Measurements from ENCODE around the gene GTPBP3. TPM values are rescaled to one million over a fixed set of nuclear protein-coding genes. Genes with fewer than 3 reads are reported as not detected.

Gene GTPBP3
- total RNA-seq, 1 donor from 2014 or later = 66.5 TPM

DNA sequence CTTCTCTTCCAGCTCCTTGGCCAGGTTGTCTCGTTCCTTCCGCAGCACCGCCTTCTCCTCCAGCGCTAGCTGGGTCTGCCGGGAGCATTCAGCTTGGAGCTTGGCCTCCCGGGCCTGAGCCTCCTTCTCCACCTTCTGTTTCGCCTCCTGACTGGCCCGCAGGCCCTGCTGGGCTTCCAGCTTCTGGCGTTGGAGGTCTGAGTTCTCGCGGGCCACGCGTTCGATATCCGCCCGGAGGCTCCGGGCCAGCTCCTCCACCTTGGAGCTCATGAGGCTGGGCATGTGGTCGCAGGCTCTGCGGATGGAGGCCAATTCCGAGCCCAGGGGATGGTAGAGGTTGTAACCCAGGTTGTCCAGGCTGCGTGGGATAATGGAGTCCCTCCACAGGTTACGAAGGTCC lies 28.0 kb downstream of the GTPBP3 start:
- intact Hi-C loops (cut with micrococcal nuclease) = no loop called here
- peaks cover 8% of the 10 kb centered on the region for H3K27me3 Mint-ChIP-seq (ENCODE audit: low read depth)
- no peaks in the 10 kb centered on the region for H3K4me1 Mint-ChIP-seq (ENCODE audit: low read depth)
- no peak for DNase-seq (ENCODE audit: low spot score)
- no peak overlapping the region for H3K4me3 Mint-ChIP-seq (ENCODE audit: low read depth)
- H3K36me3 Mint-ChIP-seq (ENCODE audit: low read depth) = no peaks in the 10 kb centered on the region
- no peaks in the 10 kb centered on the region for H3K9me3 Mint-ChIP-seq
- H3K27ac Mint-ChIP-seq = no peak overlapping the region

DNA sequence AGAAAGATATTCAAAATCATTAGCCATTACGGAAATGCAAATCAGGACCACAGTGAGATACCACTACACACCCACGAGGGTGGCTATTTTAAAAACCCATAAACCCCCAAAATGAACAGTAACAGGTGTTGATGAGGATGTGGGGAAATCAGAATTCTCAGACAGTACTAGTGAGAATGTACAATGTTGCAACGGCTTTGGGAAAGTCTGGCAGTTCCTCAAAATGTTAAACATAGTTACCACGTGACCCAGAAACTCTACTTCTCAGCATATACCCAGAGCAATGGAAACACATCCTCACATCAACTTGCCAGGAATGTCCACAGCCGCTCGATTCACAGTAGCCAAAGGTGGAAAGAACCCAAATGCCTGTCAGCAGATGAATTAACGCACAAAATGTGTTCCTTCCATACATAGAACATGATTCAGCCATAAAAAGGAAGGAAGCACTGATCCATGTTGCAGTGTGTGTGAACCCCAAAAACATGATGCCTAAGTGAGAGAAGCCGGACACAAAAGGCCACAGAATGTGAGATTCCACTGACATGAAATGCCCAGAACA lies 32.8 kb downstream of the GTPBP3 start:
- Mint-ChIP-seq H3K27ac (no peak overlapping the region), H3K4me1 (ENCODE audit: low read depth) (no peaks in the 10 kb centered on the region), H3K36me3 (ENCODE audit: low read depth) (no peaks in the 10 kb centered on the region), H3K27me3 (ENCODE audit: low read depth) (peaks cover 5% of the 10 kb centered on the region), H3K9me3 (no peaks in the 10 kb centered on the region), H3K4me3 (ENCODE audit: low read depth) (no peak overlapping the region)
- no peak for DNase-seq (ENCODE audit: low spot score)
- intact Hi-C loops (cut with micrococcal nuclease) = no loop called here

DNA sequence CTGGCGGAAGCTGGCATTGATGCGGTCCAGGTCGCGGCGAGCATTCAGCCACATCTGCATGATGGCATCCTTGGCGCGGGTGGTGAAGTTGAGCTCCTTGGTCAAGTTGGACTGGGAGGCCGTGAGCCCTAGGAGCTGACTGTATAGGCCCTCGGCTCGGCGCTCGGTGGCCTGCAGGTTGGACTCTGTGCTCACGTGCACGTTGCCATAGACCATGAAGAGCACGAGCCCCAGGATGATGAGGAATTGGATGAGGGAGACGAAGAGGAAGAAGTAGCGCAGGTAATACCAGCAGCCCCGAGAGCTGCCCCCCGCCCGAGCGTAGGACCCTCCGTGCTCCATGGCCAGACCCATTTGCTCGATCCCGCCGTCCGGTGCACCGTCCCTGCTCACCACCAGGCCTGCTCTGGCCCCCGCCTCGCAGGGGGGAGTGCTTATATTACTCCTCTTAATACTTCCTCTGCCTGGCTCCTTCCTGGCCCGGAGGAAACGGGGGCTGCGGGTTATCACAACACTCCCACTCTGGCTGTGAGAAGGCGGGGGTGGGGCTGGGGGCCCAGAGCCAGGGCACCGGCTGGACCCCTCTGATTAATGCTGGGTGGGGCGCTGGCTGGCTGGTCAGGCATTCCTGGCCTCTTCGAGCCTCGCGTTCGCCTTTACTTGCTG lies 39.7 kb downstream of the GTPBP3 start, which contains the start of gene PLVAP:
Gene PLVAP, minus strand, starts transcription at position 408 of the 666 bp plus-strand sequence. Its CDS starts 54 bp downstream, at position 354.
- intact Hi-C loops (cut with micrococcal nuclease) = no loop called here
- no peak within 1 kb of the TSS for H3K27ac Mint-ChIP-seq
- H3K4me3 Mint-ChIP-seq (ENCODE audit: low read depth) = no peak within 1 kb of the TSS
- H3K4me1 Mint-ChIP-seq (ENCODE audit: low read depth) = no peaks in the 10 kb centered on the region
- H3K9me3 Mint-ChIP-seq = peaks cover 4% of the 10 kb centered on the region
- DNase-seq (ENCODE audit: low spot score) = no peak
- peaks cover 4% of the 10 kb centered on the region for H3K36me3 Mint-ChIP-seq (ENCODE audit: low read depth)
- peaks cover 5% of the 10 kb centered on the region for H3K27me3 Mint-ChIP-seq (ENCODE audit: low read depth)

DNA sequence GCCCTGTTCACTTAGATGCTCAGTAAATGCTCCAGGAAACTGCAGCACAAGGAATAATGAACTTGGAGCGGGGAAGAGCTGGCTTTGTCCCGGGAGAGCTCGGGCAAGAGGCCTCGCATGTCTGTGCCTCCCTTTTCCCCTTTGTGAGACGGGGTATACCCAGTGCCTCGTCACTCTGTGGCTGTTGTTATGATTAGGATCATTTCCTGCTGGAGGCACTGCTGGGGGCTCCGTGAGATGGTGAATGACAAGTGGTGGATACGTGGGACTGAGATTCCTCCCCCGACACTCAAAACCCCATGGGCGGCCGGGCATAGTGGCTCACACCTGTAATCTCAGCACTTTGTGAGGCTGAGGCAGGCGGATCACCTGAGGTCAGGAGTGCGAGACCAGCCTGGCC lies 40.9 kb downstream of the GTPBP3 start:
- intact Hi-C loops (cut with micrococcal nuclease) = no loop called here
- peaks cover 5% of the 10 kb centered on the region for H3K27me3 Mint-ChIP-seq (ENCODE audit: low read depth)
- peaks cover 4% of the 10 kb centered on the region for H3K36me3 Mint-ChIP-seq (ENCODE audit: low read depth)
- no peak for DNase-seq (ENCODE audit: low spot score)
- no peak overlapping the region for H3K27ac Mint-ChIP-seq
- peaks cover 4% of the 10 kb centered on the region for H3K4me1 Mint-ChIP-seq (ENCODE audit: low read depth)
- H3K9me3 Mint-ChIP-seq = peaks cover 4% of the 10 kb centered on the region
- H3K4me3 Mint-ChIP-seq (ENCODE audit: low read depth) = no peak overlapping the region

DNA sequence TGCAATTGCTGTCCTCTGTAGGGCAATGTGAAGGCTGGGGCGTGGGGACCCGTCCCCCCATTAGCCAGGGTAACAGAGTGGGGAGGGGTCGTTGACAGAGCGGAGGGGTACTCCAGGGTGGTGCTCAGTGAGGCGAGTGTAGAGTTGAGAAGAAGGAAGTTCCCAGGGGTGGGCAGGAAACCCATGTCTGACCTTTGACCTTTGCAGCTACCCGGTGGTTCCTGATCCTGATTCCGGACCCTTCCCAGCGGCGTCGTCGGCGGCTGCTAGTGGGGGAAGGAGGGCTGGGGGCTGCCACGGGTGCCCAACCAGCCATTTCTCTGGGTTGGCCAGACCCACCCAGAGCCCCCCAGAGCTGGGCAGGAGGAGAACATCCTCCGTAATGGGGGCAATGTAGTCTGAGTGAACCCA lies 41.9 kb downstream of the GTPBP3 start:
- Mint-ChIP-seq H3K27me3 (ENCODE audit: low read depth) (peaks cover 5% of the 10 kb centered on the region), H3K4me3 (ENCODE audit: low read depth) (no peak overlapping the region), H3K4me1 (ENCODE audit: low read depth) (peaks cover 4% of the 10 kb centered on the region), H3K36me3 (ENCODE audit: low read depth) (peaks cover 4% of the 10 kb centered on the region), H3K9me3 (peaks cover 4% of the 10 kb centered on the region), H3K27ac (no peak overlapping the region)
- DNase-seq (ENCODE audit: low spot score) = no peak
- intact Hi-C loops (cut with micrococcal nuclease) = no loop called here

DNA sequence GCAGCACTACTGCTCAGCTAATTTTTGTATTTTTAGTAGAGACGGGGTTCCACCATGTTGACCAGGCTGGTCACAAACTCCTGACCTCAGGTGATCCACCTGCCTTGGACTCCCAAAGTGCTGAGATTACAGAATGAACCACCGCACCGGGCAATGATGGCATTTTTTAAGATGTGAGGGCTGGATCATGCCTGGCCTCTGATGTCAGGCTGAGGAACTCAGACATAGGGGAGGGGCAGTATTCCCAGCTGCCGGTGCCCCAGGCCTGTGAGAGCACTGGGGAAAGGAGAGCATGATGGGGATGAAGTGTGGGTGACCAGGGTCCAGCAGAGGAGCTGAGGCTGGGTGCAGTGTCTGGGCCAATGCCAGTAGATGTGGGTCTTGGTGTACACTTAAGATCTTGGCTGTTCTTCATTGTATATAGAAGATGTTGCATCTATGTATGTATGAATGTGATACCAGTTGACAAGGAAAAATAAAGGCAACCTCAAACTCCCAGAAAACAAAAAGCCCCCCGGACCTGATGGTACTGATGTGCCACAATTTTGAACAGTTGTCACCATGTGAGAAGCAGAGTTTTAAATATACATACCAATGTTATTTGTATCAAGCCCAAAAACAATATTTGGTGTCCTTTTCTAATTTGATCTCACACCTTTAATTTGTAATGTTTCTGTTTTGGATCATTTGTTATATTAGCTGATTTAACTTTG lies 43.2 kb downstream of the GTPBP3 start:
- H3K36me3 Mint-ChIP-seq (ENCODE audit: low read depth) = peaks cover 4% of the 10 kb centered on the region
- peaks cover 4% of the 10 kb centered on the region for H3K9me3 Mint-ChIP-seq
- H3K27ac Mint-ChIP-seq = no peak overlapping the region
- peaks cover 5% of the 10 kb centered on the region for H3K27me3 Mint-ChIP-seq (ENCODE audit: low read depth)
- H3K4me3 Mint-ChIP-seq (ENCODE audit: low read depth) = no peak overlapping the region
- DNase-seq (ENCODE audit: low spot score) = no peak
- peaks cover 4% of the 10 kb centered on the region for H3K4me1 Mint-ChIP-seq (ENCODE audit: low read depth)
- intact Hi-C loops (cut with micrococcal nuclease) = no loop called here

DNA sequence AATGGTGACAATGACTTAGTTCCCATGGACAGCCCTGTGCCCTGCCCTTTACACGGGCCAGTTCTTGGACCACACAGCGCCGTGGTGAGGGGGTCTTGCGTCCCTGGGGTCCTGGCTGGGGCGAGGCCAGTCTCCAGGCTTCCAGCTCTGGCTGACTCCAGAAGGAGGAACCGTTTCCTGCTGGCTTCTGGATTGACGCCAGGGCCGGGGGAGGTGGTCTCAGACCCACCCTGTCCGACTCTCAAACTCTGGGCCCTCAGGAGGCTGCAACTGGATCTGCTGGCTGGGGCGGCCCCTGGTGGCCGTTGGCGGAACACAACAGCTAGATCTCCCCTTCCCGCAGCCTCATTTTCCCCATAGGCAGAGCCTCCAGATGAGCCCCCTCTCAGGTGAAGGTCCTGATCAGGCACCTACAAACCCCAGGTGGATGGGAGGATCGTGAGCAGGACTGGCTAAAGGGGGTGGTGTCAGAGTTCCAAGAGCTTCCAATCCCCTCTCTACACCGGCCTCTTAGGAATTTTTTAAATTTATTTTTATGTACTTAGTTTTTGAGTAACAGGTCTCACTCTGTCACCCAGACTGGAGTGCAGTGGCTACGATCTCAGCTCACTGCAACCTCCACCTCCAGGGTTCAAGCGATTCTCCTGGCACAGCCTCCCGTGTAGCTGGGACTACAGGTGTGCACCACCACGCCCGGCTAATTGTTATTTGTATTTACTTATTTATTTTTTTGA lies 48.7 kb downstream of the GTPBP3 start:
- peak; percentile 49 for DNase-seq (ENCODE audit: low spot score)
- intact Hi-C loops (cut with micrococcal nuclease) = loop anchor here (1.0 to 2.0 kb wide), 2 partner anchors 40 to 93 kb away; no protein-coding TSS in a partner anchor
- H3K4me1 Mint-ChIP-seq (ENCODE audit: low read depth) = peaks cover 6% of the 10 kb centered on the region
- peaks cover 4% of the 10 kb centered on the region for H3K9me3 Mint-ChIP-seq
- H3K27me3 Mint-ChIP-seq (ENCODE audit: low read depth) = peaks cover 17% of the 10 kb centered on the region
- no peak overlapping the region for H3K27ac Mint-ChIP-seq
- H3K36me3 Mint-ChIP-seq (ENCODE audit: low read depth) = peaks cover under 1% of the 10 kb centered on the region
- no peak overlapping the region for H3K4me3 Mint-ChIP-seq (ENCODE audit: low read depth)

DNA sequence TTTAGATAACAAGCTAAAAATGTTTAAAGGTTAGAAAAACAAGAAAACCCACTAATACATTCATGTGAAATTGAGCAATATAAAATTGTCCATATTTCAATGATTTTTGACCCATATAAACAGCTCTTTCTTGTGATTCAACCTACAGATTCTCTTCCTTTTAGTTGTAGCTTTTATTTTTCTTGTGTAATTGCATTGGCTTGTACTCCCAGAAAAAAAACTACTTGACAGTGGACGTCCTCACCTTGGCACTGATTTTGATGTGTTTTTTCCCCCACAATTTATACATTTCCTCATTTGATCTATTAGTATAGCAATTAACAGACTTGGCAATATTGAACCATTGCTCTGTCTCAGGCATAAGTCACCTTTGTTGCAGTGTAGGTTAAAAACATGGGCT lies 51.9 kb downstream of the GTPBP3 start:
- H3K4me3 Mint-ChIP-seq (ENCODE audit: low read depth) = no peak overlapping the region
- intact Hi-C loops (cut with micrococcal nuclease) = no loop called here

DNA sequence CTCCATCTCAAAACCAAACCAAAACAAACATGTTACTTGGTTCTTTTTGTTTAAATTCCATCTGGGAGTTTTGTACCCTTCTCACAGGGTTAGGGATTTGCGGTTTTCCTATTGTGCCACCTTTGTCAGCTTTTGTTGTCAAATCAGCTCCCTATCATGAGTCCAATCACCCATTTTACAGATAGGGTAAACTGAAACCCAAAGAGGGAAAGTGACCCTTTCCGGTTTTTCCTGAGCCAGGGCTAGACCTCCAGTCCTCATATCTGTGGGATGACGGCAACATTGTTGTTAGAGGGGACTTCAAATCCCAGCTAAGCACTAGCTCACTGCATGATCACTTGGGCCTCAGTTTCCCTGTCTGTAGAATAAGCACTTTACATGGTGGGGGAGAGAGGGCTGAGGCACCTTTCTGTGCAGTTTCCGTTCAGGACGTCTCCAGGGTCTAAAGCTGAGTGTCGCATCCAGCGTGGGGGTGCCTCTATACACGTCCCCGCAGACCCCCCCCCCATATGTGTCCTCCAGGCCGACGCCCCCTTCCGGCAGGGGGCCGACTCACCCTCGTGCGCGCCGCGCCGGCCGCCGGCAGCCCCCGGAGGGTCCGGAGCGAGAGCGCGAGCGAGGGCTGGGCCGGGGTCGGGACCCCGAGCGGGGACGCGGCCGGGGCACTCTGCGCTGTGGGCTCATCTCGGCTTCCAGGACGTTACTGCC lies 52.8 kb downstream of the GTPBP3 start:
- DNase-seq (ENCODE audit: low spot score) = no peak
- Mint-ChIP-seq H3K4me3 (ENCODE audit: low read depth) (peak overlapping the region; percentile 93), H3K9me3 (peaks cover 4% of the 10 kb centered on the region)

More for the DNA sequence above, 51.9 kb downstream of the GTPBP3 start:
- Mint-ChIP-seq H3K27ac (no peak overlapping the region), H3K36me3 (ENCODE audit: low read depth) (no peaks in the 10 kb centered on the region), H3K9me3 (peaks cover 4% of the 10 kb centered on the region), H3K27me3 (ENCODE audit: low read depth) (peaks cover 17% of the 10 kb centered on the region), H3K4me1 (ENCODE audit: low read depth) (peaks cover 9% of the 10 kb centered on the region)
- no peak for DNase-seq (ENCODE audit: low spot score)

DNA sequence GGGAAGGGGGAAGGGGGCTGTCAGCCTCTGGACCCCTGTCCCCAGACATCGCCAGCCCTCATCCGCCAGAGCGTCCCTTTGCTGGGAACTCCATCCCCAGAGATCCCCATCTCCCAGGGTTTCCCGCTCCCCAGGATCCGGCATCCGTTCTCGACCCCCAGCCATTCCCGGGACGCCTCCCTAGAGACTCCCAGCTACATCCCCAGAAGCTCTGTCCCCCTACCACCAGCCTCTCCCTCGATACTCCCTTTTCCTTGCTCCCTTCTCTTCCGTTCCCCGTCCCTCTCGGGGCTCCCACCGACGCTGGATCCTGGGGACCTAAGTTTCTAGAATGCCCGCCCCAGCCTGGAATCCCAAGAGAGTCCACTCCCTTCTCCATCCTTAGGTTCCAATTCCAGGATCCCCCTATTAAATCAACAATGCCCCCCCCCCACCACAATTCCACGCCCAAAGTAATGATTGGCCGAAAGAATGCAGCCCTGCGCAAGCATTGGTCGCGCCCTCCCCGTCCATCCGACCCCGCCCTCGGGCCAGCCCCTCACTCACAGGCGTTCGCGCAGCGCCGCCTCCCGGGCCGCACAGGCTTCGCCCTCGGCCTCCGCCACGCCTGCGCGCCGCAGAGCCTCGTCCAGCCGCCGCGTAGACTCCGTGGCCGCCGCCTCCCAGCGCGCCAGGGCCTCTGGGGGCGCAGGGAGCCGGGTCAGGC lies 53.5 kb downstream of the GTPBP3 start:
- intact Hi-C loops (cut with micrococcal nuclease) = loop anchor here (2.0 kb wide), 1 partner anchor 14 kb away; the partner anchor contains the start of gene BST2
- DNase-seq (ENCODE audit: low spot score) = peak; percentile 87
- Mint-ChIP-seq H3K4me1 (ENCODE audit: low read depth) (peaks cover 15% of the 10 kb centered on the region), H3K27ac (no peak overlapping the region), H3K36me3 (ENCODE audit: low read depth) (no peaks in the 10 kb centered on the region), H3K9me3 (peaks cover 4% of the 10 kb centered on the region), H3K4me3 (ENCODE audit: low read depth) (peak overlapping the region; percentile 93), H3K27me3 (ENCODE audit: low read depth) (peaks cover 17% of the 10 kb centered on the region)

More for the DNA sequence above, 52.8 kb downstream of the GTPBP3 start:
- H3K36me3 Mint-ChIP-seq (ENCODE audit: low read depth) = no peaks in the 10 kb centered on the region
- H3K27me3 Mint-ChIP-seq (ENCODE audit: low read depth) = peaks cover 17% of the 10 kb centered on the region
- intact Hi-C loops (cut with micrococcal nuclease) = loop anchor here (2.0 kb wide), 1 partner anchor 15 kb away; the partner anchor contains the start of gene BST2
- H3K27ac Mint-ChIP-seq = no peak overlapping the region
- H3K4me1 Mint-ChIP-seq (ENCODE audit: low read depth) = peaks cover 12% of the 10 kb centered on the region

DNA sequence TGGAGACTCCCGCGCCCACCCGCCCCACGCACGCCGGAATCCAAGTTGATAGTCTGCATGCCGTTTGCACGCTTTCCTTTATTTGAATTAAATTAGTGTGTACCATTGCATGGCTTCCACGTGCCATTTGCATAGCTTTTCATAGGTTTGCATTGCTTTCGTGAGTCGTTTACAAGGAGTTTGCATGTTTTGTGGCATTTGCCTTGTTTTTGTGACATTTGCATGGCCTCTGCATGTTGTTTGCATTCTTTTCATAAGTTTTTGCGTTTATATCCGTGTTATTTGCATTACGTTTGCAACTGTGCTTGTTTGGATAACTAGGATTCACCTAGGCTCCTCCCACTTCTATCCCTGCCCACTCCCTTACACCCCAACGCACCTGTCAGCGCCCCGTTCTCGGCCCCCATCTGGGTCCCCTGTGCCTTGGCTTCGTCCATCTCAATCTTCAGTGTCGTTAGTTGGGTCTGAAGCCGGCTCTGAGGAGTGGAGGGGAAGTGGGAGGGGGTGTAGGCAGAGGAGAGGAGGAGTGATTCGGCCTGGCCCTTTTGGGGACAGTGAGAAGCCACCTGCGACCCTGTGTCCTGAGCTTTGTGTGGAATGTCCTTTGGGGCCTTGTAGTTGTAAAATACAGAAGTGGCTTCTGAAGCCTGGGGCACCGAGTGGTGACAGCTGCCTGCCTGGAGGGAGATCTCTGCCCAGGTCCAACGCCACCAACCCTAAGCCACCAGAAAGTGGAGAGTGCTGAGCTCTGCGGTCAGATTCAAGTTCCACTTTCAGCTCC lies 54.2 kb downstream of the GTPBP3 start:
- intact Hi-C loops (cut with micrococcal nuclease) = loop anchor here (2.0 kb wide), 1 partner anchor 13 kb away; the partner anchor contains the start of gene BST2
- Mint-ChIP-seq H3K36me3 (ENCODE audit: low read depth) (no peaks in the 10 kb centered on the region), H3K27ac (no peak overlapping the region), H3K4me1 (ENCODE audit: low read depth) (peaks cover 15% of the 10 kb centered on the region), H3K27me3 (ENCODE audit: low read depth) (peaks cover 17% of the 10 kb centered on the region), H3K9me3 (peaks cover 4% of the 10 kb centered on the region), H3K4me3 (ENCODE audit: low read depth) (peak overlapping the region; percentile 62)
- no peak for DNase-seq (ENCODE audit: low spot score)
